Astrocyte (in vitro differentiated cells and primary cell): ENCODE measurements around the gene MAS1L. TPM values are rescaled to one million over a fixed set of nuclear protein-coding genes. Genes with fewer than 3 reads are reported as not detected.

Experiments
- DNase-seq: peaks from one replicate; pipeline ENCODE4 v3.0.0-alpha.2; 2010; ENCODE audit warnings: low read depth
- FAIRE-seq: peaks from 2 replicates; lab custom pipeline; 2011; peaks lifted over from hg19 to GRCh38; lab: Jason Lieb, UNC
- H2AFZ ChIP-seq: 2 replicates; pipeline ENCODE4 v1.6.0; 2012; ENCODE audit warnings: low read depth, low read length, inconsistent platforms
- H3K27ac ChIP-seq: 2 replicates; pipeline ENCODE4 v1.5.1; 2011; ENCODE audit warnings: low read depth, low read length, inconsistent platforms
- H3K27me3 ChIP-seq: 2 replicates; pipeline ENCODE4 v1.6.0; 2011; ENCODE audit warnings: low read length, inconsistent platforms; ENCODE audit not compliant: insufficient read depth
- H3K36me3 ChIP-seq: 2 replicates; pipeline ENCODE4 v1.5.1; 2011; ENCODE audit warnings: low read length, inconsistent platforms; ENCODE audit not compliant: insufficient read depth
- H3K4me1 ChIP-seq: 2 replicates; pipeline ENCODE4 v1.5.1; 2011; ENCODE audit warnings: low read length, inconsistent platforms; ENCODE audit not compliant: insufficient read depth
- H3K4me2 ChIP-seq: 2 replicates; pipeline ENCODE4 v1.6.0; 2012; ENCODE audit warnings: low read length, inconsistent platforms
- H3K4me3 ChIP-seq: 2 replicates; pipeline ENCODE4 v1.5.1; 2011; ENCODE audit warnings: low read depth, mild to moderate bottlenecking, low read length, inconsistent platforms; ENCODE audit not compliant: insufficient read depth
- H3K79me2 ChIP-seq: 2 replicates; pipeline ENCODE4 v1.6.0; 2012; ENCODE audit warnings: mild to moderate bottlenecking, low read length, inconsistent platforms; ENCODE audit not compliant: insufficient read depth
- H3K9ac ChIP-seq: 2 replicates; pipeline ENCODE4 v1.6.0; 2012; ENCODE audit warnings: mild to moderate bottlenecking, low read length, inconsistent platforms
- H3K9me3 ChIP-seq: 2 replicates; pipeline ENCODE4 v1.5.1; 2012; ENCODE audit warnings: low read depth, mild to moderate bottlenecking, low read length, inconsistent platforms; ENCODE audit not compliant: insufficient read depth
- H4K20me1 ChIP-seq: 2 replicates; pipeline ENCODE4 v1.6.0; 2012; ENCODE audit warnings: low read length, inconsistent platforms; ENCODE audit not compliant: insufficient read depth
- H3K27ac Mint-ChIP-seq: one replicate; pipeline ENCODE4 v1.8.0; 2021; ENCODE audit warnings: mild to moderate bottlenecking, mixed read lengths; ENCODE audit not compliant: unreplicated experiment
- H3K27me3 Mint-ChIP-seq: one replicate; pipeline ENCODE4 v1.8.0; 2021; ENCODE audit warnings: low read depth, mixed read lengths; ENCODE audit not compliant: unreplicated experiment
- H3K36me3 Mint-ChIP-seq: one replicate; pipeline ENCODE4 v1.8.0; 2021; ENCODE audit warnings: low read depth, mixed read lengths; ENCODE audit not compliant: unreplicated experiment
- H3K4me1 Mint-ChIP-seq: one replicate; pipeline ENCODE4 v1.8.0; 2021; ENCODE audit warnings: low read depth, mixed read lengths; ENCODE audit not compliant: unreplicated experiment
- H3K4me3 Mint-ChIP-seq: one replicate; pipeline ENCODE4 v1.8.0; 2021; ENCODE audit warnings: mild to moderate bottlenecking, moderate library complexity, mixed read lengths; ENCODE audit not compliant: unreplicated experiment
- H3K9me3 Mint-ChIP-seq: one replicate; pipeline ENCODE4 v1.8.0; 2021; ENCODE audit warnings: mild to moderate bottlenecking, mixed read lengths; ENCODE audit not compliant: unreplicated experiment
- CTCF ChIP-seq: IDR thresholded peaks from 2 replicates; pipeline ENCODE4 v1.5.1; 2011; ENCODE audit warnings: low read depth, mild to moderate bottlenecking, inconsistent platforms, low read length, moderate library complexity; ENCODE audit not compliant: insufficient read depth
- EZH2 ChIP-seq: IDR thresholded peaks from 2 replicates; pipeline ENCODE4 v1.6.1; 2012; ENCODE audit warnings: mild to moderate bottlenecking, low read length, inconsistent platforms; ENCODE audit not compliant: insufficient read depth
- total RNA-seq: library from RNA; stranded (reverse); gene quantifications from 2 replicates; pipeline ENCODE4 v1.2.1, GENCODE V29; 2021

MAS1L gene
- total RNA-seq, 1 donor from 2014 or later, result not detected

GRCh38 chr6:29479560-29479959 is 8.2 kb downstream of the MAS1L start:
- Mint-ChIP-seq H3K36me3 (peaks cover 4% of the 10 kb centered on the region), H3K4me3 (no peak overlapping the region), H3K4me1 (no peaks in the 10 kb centered on the region), H3K9me3 (peaks cover 6% of the 10 kb centered on the region), H3K27me3 (peaks cover 7% of the 10 kb centered on the region), H3K27ac (no peak overlapping the region)
- Histone ChIP-seq H4K20me1 (no peaks in the 10 kb centered on the region), H3K4me2 (no peak overlapping the region), H3K27ac (no peak overlapping the region), H3K4me3 (no peak overlapping the region), H3K9ac (no peak overlapping the region), H2AFZ (no peak overlapping the region), H3K79me2 (no peaks in the 10 kb centered on the region), H3K27me3 (no peaks in the 10 kb centered on the region), H3K4me1 (peaks cover 3% of the 10 kb centered on the region), H3K36me3 (no peaks in the 10 kb centered on the region), H3K9me3 (no peaks in the 10 kb centered on the region)
- no peak for TF ChIP-seq CTCF
- TF ChIP-seq EZH2, result no peak
- DNase-seq (no peak), FAIRE-seq (no peak)

GRCh38 chr6:29478740-29479139 is 9.0 kb downstream of the MAS1L start:
- Histone ChIP-seq H3K27ac (no peak overlapping the region), H3K4me1 (peaks cover 3% of the 10 kb centered on the region), H4K20me1 (no peaks in the 10 kb centered on the region), H3K4me3 (no peak overlapping the region), H3K79me2 (no peaks in the 10 kb centered on the region), H3K9ac (no peak overlapping the region), H3K36me3 (no peaks in the 10 kb centered on the region), H3K9me3 (no peaks in the 10 kb centered on the region), H3K4me2 (no peak overlapping the region), H3K27me3 (no peaks in the 10 kb centered on the region), H2AFZ (no peak overlapping the region)
- DNase-seq, result no peak
- peaks cover 7% of the 10 kb centered on the region for H3K27me3 Mint-ChIP-seq
- no peak for FAIRE-seq
- no peak overlapping the region for H3K27ac Mint-ChIP-seq
- no peaks in the 10 kb centered on the region for H3K4me1 Mint-ChIP-seq
- H3K9me3 Mint-ChIP-seq, result peaks cover 6% of the 10 kb centered on the region
- H3K36me3 Mint-ChIP-seq, result peaks cover 4% of the 10 kb centered on the region
- no peak for TF ChIP-seq CTCF
- TF ChIP-seq EZH2, result no peak
- H3K4me3 Mint-ChIP-seq, result no peak overlapping the region

- H3K4me1 ChIP-seq, result no peaks in the 10 kb centered on the region
- Mint-ChIP-seq H3K9me3 (peaks cover 6% of the 10 kb centered on the region), H3K36me3 (peaks cover 4% of the 10 kb centered on the region), H3K27me3 (peaks cover 7% of the 10 kb centered on the region), H3K4me1 (no peaks in the 10 kb centered on the region), H3K4me3 (no peak overlapping the region), H3K27ac (no peak overlapping the region)
- TF ChIP-seq EZH2, result no peak
- no peak for TF ChIP-seq CTCF
- no peaks in the 10 kb centered on the region for H3K79me2 ChIP-seq
- FAIRE-seq, result no peak
- DNase-seq, result no peak
- H3K36me3 ChIP-seq, result no peaks in the 10 kb centered on the region
- H2AFZ ChIP-seq, result no peak overlapping the region
- H3K27ac ChIP-seq, result no peak overlapping the region
- H4K20me1 ChIP-seq, result no peaks in the 10 kb centered on the region
- H3K27me3 ChIP-seq, result no peaks in the 10 kb centered on the region
- no peaks in the 10 kb centered on the region for H3K9me3 ChIP-seq
- H3K4me2 ChIP-seq, result no peak overlapping the region
- no peak overlapping the region for H3K4me3 ChIP-seq
- no peak overlapping the region for H3K9ac ChIP-seq
These were observed 9.8 kb downstream of the MAS1L start for GRCh38 chr6:29477923-29478450.
